GM12878 (cell line): ENCODE results near the gene KIAA1671. TPM values are rescaled to one million over a fixed set of nuclear protein-coding genes. Genes with fewer than 3 reads are reported as not detected.

Experiments used
- ETV6 ChIP-seq, 2 experiments: fragments of 450-650 bp in 1 of 2; IDR thresholded peaks in 1 of 2; conservative IDR thresholded peaks in 1 of 2; 2 replicates each; pipeline ENCODE4 v1.6.1; 2014; ENCODE audit warnings: antibody characterized with exemption in 1 of 2, borderline replicate concordance in 1 of 2, low read depth in 1 of 2, mild to moderate bottlenecking in 1 of 2, moderate library complexity in 1 of 2
- IKZF1 ChIP-seq: fragments of 450-650 bp; conservative IDR thresholded peaks from 2 replicates; pipeline ENCODE4 v1.6.1; 2017; ENCODE audit warnings: antibody characterized with exemption, mild to moderate bottlenecking
- NR2C1 ChIP-seq: fragments of 450-650 bp; IDR thresholded peaks from 2 replicates; pipeline ENCODE4 v1.6.1; 2017; ENCODE audit warnings: antibody characterized with exemption, mild to moderate bottlenecking, moderate library complexity
- RB1 ChIP-seq: fragments of 450-650 bp; formaldehyde crosslinking; IDR thresholded peaks from 2 replicates; pipeline ENCODE4 v1.6.1; 2017; ENCODE audit warnings: mild to moderate bottlenecking, borderline replicate concordance
- SUZ12 ChIP-seq: fragments of 200-600 bp; sonication (generic); IDR thresholded peaks from one replicate; pipeline ENCODE4 v1.6.1; 2018; ENCODE audit warnings: antibody characterized with exemption, mild to moderate bottlenecking; ENCODE audit not compliant: unreplicated experiment
- USF1 ChIP-seq: IDR thresholded peaks from 2 replicates; pipeline ENCODE4 v1.6.1; 2011; ENCODE audit warnings: borderline replicate concordance, low read depth, mild to moderate bottlenecking, moderate library complexity, mixed read lengths, low read length; ENCODE audit not compliant: insufficient read depth; ENCODE audit errors: extremely low read length
- WRNIP1 ChIP-seq: IDR thresholded peaks from 2 replicates; pipeline ENCODE4 v1.6.1; 2011; ENCODE audit warnings: low read depth, low read length, improper control_type of control experiment, borderline replicate concordance
- YY1 ChIP-seq: IDR thresholded peaks from 2 replicates; pipeline ENCODE4 v1.6.1; 2011; ENCODE audit warnings: low read depth, mild to moderate bottlenecking, low read length
- ZBED1 ChIP-seq: IDR thresholded peaks from 2 replicates; pipeline ENCODE4 v1.6.1; 2016; ENCODE audit warnings: borderline replicate concordance
- polyA plus RNA-seq, 11 experiments: library from polyadenylated mRNA; depleted of rRNA in 4 of 11; unstranded in 6 of 11; stranded (reverse) in 5 of 11; fragments of >200 nt; fragmentation: Nextera tagmentation in 4 of 11; fragmentation: Illumina TruSeq in 1 of 11; extraction: Ambion mirVana in 4 of 11; extraction: Trizol in 1 of 11; gene quantifications; 1 replicate in 1 of 11; 2 replicates in 10 of 11; pipeline versions ENCODE4 v1.2.1 to v1.2.3, GENCODE V29; 2011 to 2016; ENCODE audit warnings: inconsistent platforms in 2 of 11, missing spikeins in 2 of 11, low read depth in 1 of 11
- total RNA-seq, 4 experiments: library from RNA; depleted of rRNA in 3 of 4; stranded (reverse); fragments of >200 nt in 3 of 4; fragmentation: Illumina TruSeq in 1 of 4; extraction: Trizol in 1 of 4; gene quantifications; 2 replicates each; pipeline versions ENCODE4 v1.2.1 to v1.2.3, GENCODE V29; 2013 to 2021
- TF ChIP-seq, protein P1 (sequence below): fragments of 150-350 bp; IDR thresholded peaks from 2 replicates; pipeline ENCODE4 v1.6.1; 2016; ENCODE audit warnings: low read depth, low read length

Gene KIAA1671
- total and polyA plus RNA-seq, 10 of the 15 experiments (the other 5 are each of a cell fraction or from before 2014, with no cell fraction given) = 0.05 to 2.7 (median 0.33) TPM

- TF ChIP-seq RB1 = no peak
- no peak for TF ChIP-seq WRNIP1
- TF ChIP-seq YY1 = no peak
- no peak for TF ChIP-seq ZBED1
- TF ChIP-seq NR2C1 = no peak
- TF ChIP-seq, protein P1, sequence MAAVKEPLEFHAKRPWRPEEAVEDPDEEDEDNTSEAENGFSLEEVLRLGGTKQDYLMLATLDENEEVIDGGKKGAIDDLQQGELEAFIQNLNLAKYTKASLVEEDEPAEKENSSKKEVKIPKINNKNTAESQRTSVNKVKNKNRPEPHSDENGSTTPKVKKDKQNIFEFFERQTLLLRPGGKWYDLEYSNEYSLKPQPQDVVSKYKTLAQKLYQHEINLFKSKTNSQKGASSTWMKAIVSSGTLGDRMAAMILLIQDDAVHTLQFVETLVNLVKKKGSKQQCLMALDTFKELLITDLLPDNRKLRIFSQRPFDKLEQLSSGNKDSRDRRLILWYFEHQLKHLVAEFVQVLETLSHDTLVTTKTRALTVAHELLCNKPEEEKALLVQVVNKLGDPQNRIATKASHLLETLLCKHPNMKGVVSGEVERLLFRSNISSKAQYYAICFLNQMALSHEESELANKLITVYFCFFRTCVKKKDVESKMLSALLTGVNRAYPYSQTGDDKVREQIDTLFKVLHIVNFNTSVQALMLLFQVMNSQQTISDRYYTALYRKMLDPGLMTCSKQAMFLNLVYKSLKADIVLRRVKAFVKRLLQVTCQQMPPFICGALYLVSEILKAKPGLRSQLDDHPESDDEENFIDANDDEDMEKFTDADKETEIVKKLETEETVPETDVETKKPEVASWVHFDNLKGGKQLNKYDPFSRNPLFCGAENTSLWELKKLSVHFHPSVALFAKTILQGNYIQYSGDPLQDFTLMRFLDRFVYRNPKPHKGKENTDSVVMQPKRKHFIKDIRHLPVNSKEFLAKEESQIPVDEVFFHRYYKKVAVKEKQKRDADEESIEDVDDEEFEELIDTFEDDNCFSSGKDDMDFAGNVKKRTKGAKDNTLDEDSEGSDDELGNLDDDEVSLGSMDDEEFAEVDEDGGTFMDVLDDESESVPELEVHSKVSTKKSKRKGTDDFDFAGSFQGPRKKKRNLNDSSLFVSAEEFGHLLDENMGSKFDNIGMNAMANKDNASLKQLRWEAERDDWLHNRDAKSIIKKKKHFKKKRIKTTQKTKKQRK = no peak
- no peak for TF ChIP-seq USF1
- no peak for TF ChIP-seq SUZ12
- no peak for TF ChIP-seq ETV6 (conservative IDR thresholded peaks at IDR 0.05 in 1 of 2, IDR thresholded peaks at IDR 0.05 in 1 of 2; ENCODE audit: borderline replicate concordance in 1 of 2, low read depth in 1 of 2)
- TF ChIP-seq IKZF1 = no peak
Measured at GRCh38 chr22:24944217-24944937, 8.1 kb upstream of the KIAA1671 start (continued).
